ENCODE results near the gene DTHD1.

GRCh38 chr4:36267486-36268268 is 13.7 kb upstream of the DTHD1 start:
- TF ChIP-seq CTCF (IDR thresholded peaks at IDR 0.05) (no peak), POLR2A (IDR thresholded peaks at IDR 0.05) (no peak)
